GM18508 (cell line): ENCODE results near the gene HNRNPD.
"Not testable (repeated sequence)": the region's sequence is repeated elsewhere in the genome, so short reads cannot be mapped to it uniquely, and the experiment has no call there.

Experiments used
- ATAC-seq: cut with Tn5 transposase; IDR thresholded peaks from one replicate; pipeline ENCODE4 v1.9.1; 2021; ENCODE audit warnings: moderate number of reproducible peaks; ENCODE audit not compliant: insufficient read depth, unreplicated experiment

The HNRNPD gene

GRCh38 chr4:82373486-82373815 is 340 bp downstream of the HNRNPD start:
- peak; percentile 5 for ATAC-seq

- no peak for ATAC-seq
Measured at GRCh38 chr4:82372517-82373485, 990 bp downstream of the HNRNPD start.

DNA sequence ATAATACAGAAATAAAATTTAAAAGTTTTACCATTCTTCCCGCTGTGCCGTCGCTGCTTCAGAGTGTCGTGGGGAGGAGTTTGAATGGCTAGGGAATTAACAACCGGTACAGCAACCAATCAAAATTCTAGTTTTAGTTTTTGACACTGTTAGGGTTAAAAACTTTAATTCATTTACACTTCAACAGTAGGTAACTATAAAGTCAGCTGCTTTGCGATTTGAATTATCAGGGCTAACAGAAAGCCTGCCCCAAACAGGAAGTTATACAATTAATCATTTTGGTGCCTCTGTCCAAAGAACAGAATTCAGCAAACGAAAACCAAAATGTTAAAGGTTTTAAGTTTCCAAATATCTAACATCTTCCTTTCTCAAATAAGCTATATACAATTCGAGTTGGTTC is 2.3 kb downstream of the HNRNPD start:
- no peak for ATAC-seq

DNA sequence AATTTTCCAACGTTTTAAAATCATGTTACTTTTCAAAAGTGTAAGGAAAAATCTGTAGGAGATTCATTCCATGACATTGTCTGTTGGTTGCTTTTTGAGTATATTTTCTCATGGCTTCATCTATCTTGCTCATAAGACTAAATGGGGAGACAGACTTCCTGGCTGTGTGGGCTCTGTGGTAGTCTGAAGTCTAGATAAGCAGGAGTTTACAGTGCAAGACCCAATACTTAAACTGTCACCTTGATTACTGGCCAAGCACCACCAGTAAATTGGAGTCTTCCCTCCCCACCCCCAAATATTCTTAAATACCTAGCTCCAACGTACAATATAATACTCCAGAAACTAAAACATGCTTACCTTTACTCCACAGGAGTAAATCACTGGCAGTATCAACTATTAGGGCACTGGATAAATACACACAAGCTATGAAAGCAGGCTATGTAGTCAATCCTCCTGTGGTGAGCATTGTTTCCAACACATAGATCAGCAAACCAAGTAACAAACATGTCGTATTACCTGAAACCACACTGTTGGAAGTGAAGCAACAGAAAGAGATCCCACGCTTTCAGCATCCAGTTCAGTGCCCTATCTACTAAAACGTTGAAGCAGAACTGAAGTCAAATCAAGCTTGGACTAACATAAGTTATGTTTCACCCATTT is 6.2 kb downstream of the HNRNPD start:
- ATAC-seq: no peak

DNA sequence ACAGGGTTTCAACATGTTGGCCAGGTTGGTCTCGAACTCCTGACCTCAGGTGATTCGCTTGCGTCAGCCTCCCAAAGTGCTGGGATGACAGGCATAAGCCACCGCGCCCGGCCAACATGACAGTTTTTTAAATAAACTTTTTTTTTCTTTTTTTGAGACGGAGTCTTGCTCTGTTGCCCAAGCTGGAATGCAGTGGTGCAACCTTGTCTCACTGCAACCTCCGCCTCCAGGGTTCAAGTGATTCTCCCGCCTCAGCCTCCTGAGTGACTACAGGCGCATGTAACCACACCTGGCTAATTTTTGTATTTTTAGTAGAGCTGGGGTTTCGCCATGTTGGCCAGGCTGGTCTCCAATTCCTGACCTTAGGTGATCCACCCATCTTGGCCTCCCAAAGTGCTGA is 7.4 kb downstream of the HNRNPD start:
- not testable (repeated sequence) for ATAC-seq

GRCh38 chr4:82363896-82364487 is 9.8 kb downstream of the HNRNPD start:
- no peak for ATAC-seq

GRCh38 chr4:82362565-82362964 is 11.2 kb downstream of the HNRNPD start:
- ATAC-seq: no peak

DNA sequence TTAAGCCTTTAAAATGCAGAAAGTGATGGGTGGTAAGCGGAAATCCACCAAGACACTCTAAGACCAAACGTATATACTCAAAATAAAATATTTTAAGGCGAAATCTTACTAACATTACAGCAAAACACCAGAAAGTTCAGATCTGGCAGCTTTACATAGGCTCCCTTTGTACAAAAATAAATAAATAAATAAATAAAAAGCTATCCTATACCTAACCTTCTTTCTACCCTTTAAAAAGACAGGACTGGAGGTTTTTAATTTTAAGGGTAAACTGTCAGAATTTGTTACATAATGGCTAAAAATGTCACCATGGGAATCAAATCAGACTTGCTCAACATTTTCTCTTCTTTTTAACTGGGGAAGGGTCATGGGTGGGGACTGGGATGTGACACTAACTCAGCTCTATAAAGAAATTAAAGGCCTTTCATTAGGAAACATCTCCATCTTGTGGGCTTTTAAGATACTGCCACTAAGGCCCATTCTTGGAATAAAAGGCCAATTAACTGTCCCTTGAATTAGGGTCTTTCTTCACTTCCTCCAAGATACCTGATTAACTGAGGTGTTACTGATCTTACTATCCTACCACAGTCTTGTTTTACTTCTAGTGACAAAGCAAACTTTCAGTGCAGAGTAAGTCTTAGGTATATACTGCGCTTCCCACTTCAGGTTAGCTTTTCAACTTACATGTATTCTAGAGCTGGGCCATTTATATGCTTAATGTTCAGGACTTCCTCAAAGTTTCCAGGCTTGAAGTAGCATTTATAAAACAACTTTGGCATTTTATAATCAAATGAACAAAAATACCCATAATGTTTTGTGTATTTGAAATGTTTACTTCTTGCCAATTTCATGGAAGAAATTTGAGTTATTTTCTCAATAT is 13.3 kb downstream of the HNRNPD start:
- no peak for ATAC-seq

DNA sequence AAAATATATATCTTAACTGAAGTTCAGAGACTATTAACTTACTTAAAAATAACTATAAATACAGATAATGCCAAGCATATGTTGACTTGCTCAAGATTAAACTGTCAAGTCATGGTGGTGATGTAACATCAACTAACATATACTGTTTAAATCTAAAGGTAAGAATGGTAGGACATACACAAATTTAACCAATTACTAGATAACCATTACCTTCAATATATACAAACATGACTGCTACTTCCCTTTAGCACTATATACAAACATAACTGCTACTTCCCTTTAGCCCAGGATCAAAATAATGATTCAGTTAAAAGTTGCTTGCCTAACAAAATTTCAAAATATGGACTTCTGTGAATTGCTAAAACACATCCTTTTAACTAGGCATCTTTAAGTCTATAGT is 14.9 kb downstream of the HNRNPD start:
- ATAC-seq: no peak

DNA sequence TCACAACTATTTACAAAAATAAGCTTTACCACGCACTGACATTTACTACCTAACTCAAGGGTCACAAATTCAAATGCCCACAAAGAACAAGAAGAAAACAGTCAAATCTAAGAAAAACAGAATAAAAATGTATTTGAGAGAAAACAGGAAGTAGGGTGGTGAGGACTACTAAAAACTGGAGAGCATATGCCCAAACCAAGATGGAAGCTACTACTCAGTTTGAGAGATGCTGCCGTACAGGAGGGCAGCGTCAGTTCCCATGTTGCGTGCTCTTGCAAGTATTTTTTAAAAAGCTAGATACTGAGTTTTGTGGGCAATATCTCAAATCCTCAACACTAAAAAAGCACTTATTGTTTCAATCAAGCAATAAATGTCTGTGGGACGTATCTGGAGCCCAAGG is 16.2 kb downstream of the HNRNPD start:
- ATAC-seq: no peak

DNA sequence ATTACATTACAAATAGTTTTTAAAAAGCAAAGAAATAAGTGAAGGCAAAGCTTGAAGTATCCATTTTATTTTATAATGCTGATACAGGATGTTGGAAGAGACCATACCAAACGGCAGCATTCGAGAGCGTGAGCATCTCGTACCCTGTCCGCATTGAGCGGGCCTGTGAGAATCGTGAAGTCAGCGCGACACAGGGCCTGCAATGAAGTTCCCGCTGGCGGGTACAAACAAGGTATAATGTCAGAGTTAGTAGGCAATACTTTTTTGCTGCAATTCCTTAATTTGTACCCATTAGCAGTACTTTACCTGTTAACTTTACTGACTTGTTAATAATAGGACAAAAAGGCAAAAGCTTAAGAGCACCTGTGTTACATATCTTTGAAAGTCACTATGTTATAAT is 19.0 kb downstream of the HNRNPD start:
- ATAC-seq: no peak

GRCh38 chr4:82352825-82353366 is 20.9 kb downstream of the HNRNPD start:
- ATAC-seq: no peak

- no peak for ATAC-seq
Measured at GRCh38 chr4:82352118-82352824, 21.5 kb downstream of the HNRNPD start.

- no peak for ATAC-seq
Measured at GRCh38 chr4:82346126-82346525, 27.7 kb downstream of the HNRNPD start.

GRCh38 chr4:82335043-82335442 is 38.7 kb downstream of the HNRNPD start:
- ATAC-seq: no peak

GRCh38 chr4:82333641-82334040 is 40.1 kb downstream of the HNRNPD start:
- ATAC-seq: not testable (repeated sequence)

DNA sequence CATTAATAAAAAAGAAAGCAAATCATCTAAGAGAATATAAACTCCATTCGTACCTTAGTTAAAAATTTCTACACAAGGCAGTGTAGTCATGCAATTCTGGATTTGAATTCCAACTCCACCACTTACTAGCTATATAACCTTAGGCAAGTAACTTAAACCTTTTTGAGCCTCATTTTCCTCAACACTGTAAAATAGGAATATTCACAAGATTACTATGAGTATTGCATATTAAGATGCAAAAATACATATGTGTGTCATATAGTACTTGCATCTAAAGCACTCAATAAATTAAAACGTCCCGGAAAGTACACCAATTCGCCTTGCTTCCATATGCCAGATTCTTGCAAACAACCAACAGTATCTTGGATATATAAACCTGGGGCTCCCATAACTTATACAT is 42.0 kb downstream of the HNRNPD start:
- no peak for ATAC-seq

- no peak for ATAC-seq
Measured at GRCh38 chr4:82320351-82320750, 53.4 kb downstream of the HNRNPD start.

DNA sequence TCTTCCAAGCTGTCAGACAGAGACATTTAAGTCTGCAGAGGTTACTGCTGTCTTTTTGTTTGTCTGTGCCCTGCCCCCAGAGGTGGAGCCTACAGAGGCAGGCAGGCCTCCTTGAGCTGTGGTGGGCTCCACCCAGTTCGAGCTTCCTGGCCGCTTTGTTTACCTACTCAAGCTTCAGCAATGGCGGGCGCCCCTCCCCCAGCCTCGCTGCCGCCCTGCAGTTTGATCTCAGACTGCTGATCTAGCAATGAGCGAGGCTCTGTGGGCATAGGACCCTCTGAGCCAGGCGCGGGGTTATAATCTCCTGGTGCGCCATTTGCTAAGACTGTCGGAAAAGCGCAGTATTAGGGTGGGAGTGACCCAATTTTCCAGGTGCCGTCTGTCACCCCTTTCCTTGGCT is 70.7 kb downstream of the HNRNPD start:
- ATAC-seq: not testable (repeated sequence)
